Fibroblast of skin of left biceps (primary cell): ENCODE measurements around the gene SLC9A9.

Experiments used
- DNase-seq, 2 experiments: peaks; one replicate each; pipeline ENCODE4 v3.0.0-alpha.2; 2013; ENCODE audit warnings: low read depth in 2 of 2

Gene SLC9A9

GRCh38 chr3:143358155-143358792 lies 490.0 kb downstream of the SLC9A9 start:
- DNase-seq, result no peak

- DNase-seq, result no peak
Observed at GRCh38 chr3:143357700-143358099, 490.6 kb downstream of the SLC9A9 start.

- DNase-seq, result no peak
Observed at GRCh38 chr3:143356839-143357238, 491.4 kb downstream of the SLC9A9 start.

- no peak for DNase-seq
Observed at GRCh38 chr3:143354342-143354741, 493.9 kb downstream of the SLC9A9 start.

- no peak for DNase-seq
Observed at GRCh38 chr3:143352850-143353550, 495.3 kb downstream of the SLC9A9 start.

GRCh38 chr3:143351895-143352608 lies 496.2 kb downstream of the SLC9A9 start:
- no peak for DNase-seq

GRCh38 chr3:143351354-143351753 lies 496.9 kb downstream of the SLC9A9 start:
- DNase-seq, result no peak

- no peak for DNase-seq
Observed at GRCh38 chr3:143349455-143349854, 498.8 kb downstream of the SLC9A9 start.

- DNase-seq, result no peak
Observed at GRCh38 chr3:143348486-143349327, 499.6 kb downstream of the SLC9A9 start.

- DNase-seq, result no peak
Observed at GRCh38 chr3:143344516-143345165, 503.6 kb downstream of the SLC9A9 start.

GRCh38 chr3:143343944-143344343 lies 504.3 kb downstream of the SLC9A9 start:
- DNase-seq, result no peak

GRCh38 chr3:143343031-143343430 lies 505.2 kb downstream of the SLC9A9 start:
- no peak for DNase-seq

GRCh38 chr3:143339451-143339850 lies 508.8 kb downstream of the SLC9A9 start:
- no peak for DNase-seq

GRCh38 chr3:143337387-143337786 lies 510.9 kb downstream of the SLC9A9 start:
- no peak for DNase-seq

- DNase-seq, result no peak
Observed at GRCh38 chr3:143334231-143334630, 514.0 kb downstream of the SLC9A9 start.

- no peak for DNase-seq
Observed at GRCh38 chr3:143333367-143333766, 514.9 kb downstream of the SLC9A9 start.

- no peak for DNase-seq
Observed at GRCh38 chr3:143332026-143332425, 516.2 kb downstream of the SLC9A9 start.

- DNase-seq, result no peak
Observed at GRCh38 chr3:143331350-143331749, 516.9 kb downstream of the SLC9A9 start.

GRCh38 chr3:143330296-143330868 lies 517.9 kb downstream of the SLC9A9 start:
- no peak for DNase-seq

GRCh38 chr3:143329567-143330211 lies 518.6 kb downstream of the SLC9A9 start:
- DNase-seq, result no peak

GRCh38 chr3:143328451-143328850 lies 519.8 kb downstream of the SLC9A9 start:
- DNase-seq, result no peak
